ENCODE data around the gene PAX8.
A peak's percentile ranks its signal among the peaks of the same experiment; 100 is the strongest.

The PAX8 gene

DNA sequence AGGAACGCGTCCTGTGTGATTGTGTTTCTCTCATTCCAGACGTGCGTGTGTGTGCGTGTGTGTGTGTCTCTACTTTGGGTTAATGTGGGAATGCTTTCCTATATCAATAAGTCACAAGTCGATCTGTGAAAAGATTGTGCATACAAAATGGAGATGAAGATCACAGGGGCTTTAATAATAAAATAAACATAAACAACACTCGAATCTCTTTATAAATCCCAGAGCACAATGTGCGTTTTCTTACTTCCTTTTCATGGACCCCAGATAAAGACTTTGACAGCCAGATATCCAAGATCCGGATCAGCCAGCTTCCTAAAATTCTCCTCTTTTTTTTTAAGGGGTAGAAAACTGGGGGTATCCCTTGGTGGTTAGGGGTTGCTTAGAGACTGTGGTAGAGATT, 4.7 kb downstream of the PAX8 start:
- no peak for DNase-seq (ENCODE audit: extremely low read depth, insufficient read length)
- TF ChIP-seq CTCF (IDR thresholded peaks at IDR 0.05; ENCODE audit: insufficient read depth, low read length, poor library complexity, severe bottlenecking): no peak
- Histone ChIP-seq H3K36me3 (ENCODE audit: control insufficient read depth, insufficient read depth, low read length) (no peaks in the 10 kb centered on the region), H3K4me3 (replicated peaks; ENCODE audit: low read depth, low read length) (no peak overlapping the region), H3K27me3 (replicated peaks; ENCODE audit: control insufficient read depth, insufficient read depth, low read length) (peaks cover 2% of the 10 kb centered on the region)

DNA sequence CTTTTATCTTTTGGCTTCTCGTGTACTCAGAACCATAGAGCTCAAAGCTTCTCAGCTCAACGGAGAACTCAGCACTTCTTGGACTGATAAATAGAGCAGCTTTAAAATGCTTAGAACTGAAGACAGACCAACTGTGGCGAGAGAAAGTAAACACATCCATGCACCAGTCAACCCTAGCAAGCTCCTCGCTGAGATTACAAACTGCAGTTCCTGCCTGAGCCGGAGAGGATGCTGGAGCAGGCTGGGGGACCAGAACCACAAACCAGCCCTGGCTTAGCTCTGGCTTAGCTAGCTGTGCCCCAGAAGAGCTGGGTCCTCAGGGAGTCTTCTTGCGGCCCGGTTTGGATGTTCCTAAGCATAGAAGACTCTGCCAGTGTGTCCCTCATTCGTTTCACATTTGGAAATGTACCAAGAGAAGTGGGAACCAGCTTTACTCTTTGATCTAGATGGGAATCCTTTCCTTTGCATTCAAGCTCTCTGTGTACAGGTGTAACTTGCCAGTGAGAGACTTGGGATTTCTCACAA, 5.6 kb downstream of the PAX8 start:
- peaks cover 2% of the 10 kb centered on the region for H3K27me3 ChIP-seq (replicated peaks; ENCODE audit: control insufficient read depth, insufficient read depth, low read length)
- H3K4me3 ChIP-seq (replicated peaks; ENCODE audit: low read depth, low read length): no peak overlapping the region
- TF ChIP-seq CTCF (IDR thresholded peaks at IDR 0.05; ENCODE audit: insufficient read depth, low read length, poor library complexity, severe bottlenecking): peak; percentile 26
- H3K36me3 ChIP-seq (ENCODE audit: control insufficient read depth, insufficient read depth, low read length): no peaks in the 10 kb centered on the region
- no peak for DNase-seq (ENCODE audit: extremely low read depth, insufficient read length)

GRCh38 chr2:113272477-113272876, 6.2 kb downstream of the PAX8 start:
- DNase-seq (ENCODE audit: extremely low read depth, insufficient read length): no peak
- Histone ChIP-seq H3K4me3 (replicated peaks; ENCODE audit: low read depth, low read length) (no peak overlapping the region), H3K27me3 (replicated peaks; ENCODE audit: control insufficient read depth, insufficient read depth, low read length) (peaks cover 2% of the 10 kb centered on the region), H3K36me3 (ENCODE audit: control insufficient read depth, insufficient read depth, low read length) (no peaks in the 10 kb centered on the region)
- no peak for TF ChIP-seq CTCF (IDR thresholded peaks at IDR 0.05; ENCODE audit: insufficient read depth, low read length, poor library complexity, severe bottlenecking)

GRCh38 chr2:113268621-113269360, 9.9 kb downstream of the PAX8 start:
- H3K36me3 ChIP-seq (ENCODE audit: control insufficient read depth, insufficient read depth, low read length): no peaks in the 10 kb centered on the region
- TF ChIP-seq CTCF (IDR thresholded peaks at IDR 0.05; ENCODE audit: insufficient read depth, low read length, poor library complexity, severe bottlenecking): no peak
- H3K4me3 ChIP-seq (replicated peaks; ENCODE audit: low read depth, low read length): no peak overlapping the region
- H3K27me3 ChIP-seq (replicated peaks; ENCODE audit: control insufficient read depth, insufficient read depth, low read length): peaks cover 2% of the 10 kb centered on the region
- DNase-seq (ENCODE audit: extremely low read depth, insufficient read length): no peak

- TF ChIP-seq CTCF (IDR thresholded peaks at IDR 0.05; ENCODE audit: insufficient read depth, low read length, poor library complexity, severe bottlenecking): no peak
- no peak for DNase-seq (ENCODE audit: extremely low read depth, insufficient read length)
- Histone ChIP-seq H3K4me3 (replicated peaks; ENCODE audit: low read depth, low read length) (no peak overlapping the region), H3K27me3 (replicated peaks; ENCODE audit: control insufficient read depth, insufficient read depth, low read length) (no peaks in the 10 kb centered on the region; the same call in none of the 2 replicates), H3K36me3 (ENCODE audit: control insufficient read depth, insufficient read depth, low read length) (no peaks in the 10 kb centered on the region)
These were observed 12.3 kb downstream of the PAX8 start for GRCh38 chr2:113266431-113266830.
